H1 (cell line): Measurements from ENCODE around the gene NUDT1. TPM values are rescaled to one million over a fixed set of nuclear protein-coding genes. Genes with fewer than 3 reads are reported as not detected.

Source experiments
- CTCF ChIA-PET: fragments of 300-600 bp; sonication (Branson Sonifier 250); formaldehyde crosslinking; loops from one replicate; lab custom pipeline; 2021; ENCODE audit not compliant: partially characterized antibody; lab: Charles Lee
- POLR2A ChIA-PET: fragments of 300-600 bp; sonication (Branson Sonifier 250); formaldehyde crosslinking; loops from one replicate; lab custom pipeline; 2021; ENCODE audit warnings: inconsistent platforms; ENCODE audit not compliant: partially characterized antibody; lab: Charles Lee
- DNase-seq, 2 experiments: peaks; one replicate each; pipeline versions ENCODE4 v3.0.0 to v3.0.0-alpha.2; 2010 to 2022; ENCODE audit warnings: low spot score in 2 of 2, low read depth in 1 of 2, mixed read lengths in 1 of 2
- FAIRE-seq: peaks from 2 replicates; lab custom pipeline; 2011; peaks lifted over from hg19 to GRCh38; lab: Jason Lieb, UNC
- H2AFZ ChIP-seq: 2 replicates; pipeline ENCODE4 v1.8.1; 2012; ENCODE audit warnings: low read length, inconsistent platforms
- H2AK5ac ChIP-seq: 2 replicates; pipeline ENCODE4 v1.6.1; 2013; ENCODE audit warnings: low read depth, low read length
- H2BK120ac ChIP-seq: replicated peaks from 2 replicates; pipeline ENCODE3; 2013; ENCODE audit warnings: low read depth, low read length, inconsistent platforms
- H2BK12ac ChIP-seq: 2 replicates; pipeline ENCODE4 v1.6.1; 2013; ENCODE audit warnings: low read depth, low read length
- H2BK15ac ChIP-seq: 2 replicates; pipeline ENCODE4 v1.6.1; 2013; ENCODE audit warnings: low read length
- H2BK20ac ChIP-seq: 2 replicates; pipeline ENCODE4 v1.6.1; 2013; ENCODE audit warnings: low read length
- H2BK5ac ChIP-seq: 2 replicates; pipeline ENCODE4 v1.6.1; 2013; ENCODE audit warnings: low read depth, low read length
- H3K14ac ChIP-seq: 2 replicates; pipeline ENCODE4 v1.6.1; 2013; ENCODE audit warnings: inconsistent platforms; ENCODE audit not compliant: insufficient read length
- H3K18ac ChIP-seq: 2 replicates; pipeline ENCODE4 v1.6.1; 2013; ENCODE audit warnings: low read length; ENCODE audit errors: extremely low read depth
- H3K23ac ChIP-seq: 2 replicates; pipeline ENCODE4 v1.6.1; 2013; ENCODE audit warnings: inconsistent platforms; ENCODE audit not compliant: insufficient read length
- H3K23me2 ChIP-seq: 2 replicates; pipeline ENCODE4 v1.6.1; 2013; ENCODE audit warnings: low read depth, low read length
- H3K27ac ChIP-seq: 2 replicates; pipeline ENCODE4 v1.6.1; 2011; ENCODE audit warnings: low read depth, low read length, inconsistent platforms
- H3K27me3 ChIP-seq, 4 experiments: replicated peaks in 1 of 4; 1 replicate in 1 of 4; 2 replicates in 3 of 4; pipeline versions ENCODE4 v1.6.1 to v1.8.1; 2011 to 2013; ENCODE audit warnings: low read length in 3 of 4, mild to moderate bottlenecking in 3 of 4, inconsistent platforms in 2 of 4, mixed read lengths in 2 of 4, moderate library complexity in 1 of 4; ENCODE audit not compliant: control insufficient read depth in 3 of 4, insufficient read depth in 3 of 4; ENCODE audit errors: extremely low read depth in 1 of 4
- H3K36me3 ChIP-seq, 4 experiments: 2 replicates each; pipeline versions ENCODE4 v1.6.1 to v1.8.1; 2011 to 2013; ENCODE audit warnings: mild to moderate bottlenecking in 4 of 4, low read length in 3 of 4, moderate library complexity in 2 of 4, control low read depth in 1 of 4, inconsistent platforms in 1 of 4; ENCODE audit not compliant: insufficient read depth in 4 of 4, control insufficient read depth in 2 of 4
- H3K4ac ChIP-seq: replicated peaks from 2 replicates; pipeline ENCODE3; 2013; ENCODE audit warnings: low read length, low read depth, mixed read lengths, inconsistent platforms; ENCODE audit not compliant: insufficient read length
- H3K4me1 ChIP-seq, 4 experiments: replicated peaks in 1 of 4; 1 replicate in 1 of 4; 2 replicates in 3 of 4; pipeline versions ENCODE4 v1.6.1 to v1.8.1; 2011 to 2013; ENCODE audit warnings: low read length in 3 of 4, inconsistent platforms in 2 of 4, mixed read lengths in 1 of 4; ENCODE audit not compliant: insufficient read depth in 4 of 4, control insufficient read depth in 3 of 4
- H3K4me2 ChIP-seq, 2 experiments: 2 replicates each; pipeline versions ENCODE4 v1.6.1 to v1.8.1; 2011 to 2013; ENCODE audit warnings: low read depth in 2 of 2, low read length in 2 of 2, control low read depth in 1 of 2, inconsistent platforms in 1 of 2, mild to moderate bottlenecking in 1 of 2; ENCODE audit not compliant: insufficient read depth in 1 of 2
- H3K4me3 ChIP-seq, 4 experiments: fragments of 200-600, 300-600 bp in 1 of 4; sonication (generic), shearing (Covaris generic), sonication (Bioruptor Twin) in 1 of 4; 2 replicates each; pipeline versions ENCODE4 v1.5.1 to v1.8.1; 2011 to 2016; ENCODE audit warnings: low read length in 4 of 4, low read depth in 3 of 4, control low read depth in 2 of 4, inconsistent platforms in 2 of 4, mild to moderate bottlenecking in 2 of 4, mixed read lengths in 1 of 4, moderate library complexity in 1 of 4; ENCODE audit not compliant: insufficient read depth in 2 of 4; ENCODE audit errors: extremely low read depth in 1 of 4
- H3K56ac ChIP-seq: replicated peaks from 2 replicates; pipeline ENCODE3; 2013; ENCODE audit warnings: low read depth, mild to moderate bottlenecking, mixed read lengths, low read length, inconsistent platforms; ENCODE audit not compliant: insufficient read length
- H3K79me1 ChIP-seq: 2 replicates; pipeline ENCODE4 v1.6.1; 2013; ENCODE audit warnings: low read depth, low read length, control low read depth
- H3K79me2 ChIP-seq, 2 experiments: 2 replicates each; pipeline versions ENCODE4 v1.6.1 to v1.8.1; 2012 to 2013; ENCODE audit warnings: low read length in 2 of 2, mild to moderate bottlenecking in 2 of 2, inconsistent platforms in 1 of 2; ENCODE audit not compliant: insufficient read depth in 2 of 2, control insufficient read depth in 1 of 2
- H3K9ac ChIP-seq, 4 experiments: replicated peaks in 1 of 4; 1 replicate in 1 of 4; 2 replicates in 3 of 4; pipeline versions ENCODE4 v1.6.1 to v1.8.1; 2011 to 2013; ENCODE audit warnings: low read depth in 3 of 4, low read length in 3 of 4, control low read depth in 2 of 4, mild to moderate bottlenecking in 2 of 4, moderate library complexity in 2 of 4, inconsistent platforms in 1 of 4; ENCODE audit errors: extremely low read depth in 1 of 4
- H3K9me3 ChIP-seq, 2 experiments: 2 replicates each; pipeline versions ENCODE4 v1.6.1 to v1.8.1; 2012 to 2013; ENCODE audit warnings: mild to moderate bottlenecking in 2 of 2, moderate library complexity in 2 of 2, control low read depth in 1 of 2, inconsistent platforms in 1 of 2, low read depth in 1 of 2, low read length in 1 of 2, mixed read lengths in 1 of 2; ENCODE audit not compliant: insufficient read depth in 2 of 2
- H4K20me1 ChIP-seq, 2 experiments: replicated peaks in 1 of 2; 2 replicates each; pipeline versions ENCODE3 to v1.8.1; 2011 to 2013; ENCODE audit warnings: inconsistent platforms in 2 of 2, low read length in 2 of 2, mild to moderate bottlenecking in 1 of 2; ENCODE audit not compliant: insufficient read depth in 2 of 2, control insufficient read depth in 1 of 2
- H4K5ac ChIP-seq: 2 replicates; pipeline ENCODE4 v1.6.1; 2013; ENCODE audit warnings: low read length, low read depth, mixed read lengths, inconsistent platforms; ENCODE audit not compliant: insufficient read length
- H4K8ac ChIP-seq: 2 replicates; pipeline ENCODE4 v1.8.0; 2013; ENCODE audit warnings: mild to moderate bottlenecking, moderate library complexity, low read length, inconsistent platforms; ENCODE audit not compliant: insufficient read depth; ENCODE audit errors: extremely low read depth
- H4K91ac ChIP-seq: replicated peaks from 2 replicates; pipeline ENCODE3; 2013; ENCODE audit warnings: low read length, mixed read lengths, inconsistent platforms; ENCODE audit not compliant: insufficient read length
- CEBPB ChIP-seq: IDR thresholded peaks from 2 replicates; pipeline ENCODE4 v1.6.1; 2012; ENCODE audit warnings: low read depth, low read length
- GABPA ChIP-seq: IDR thresholded peaks from 2 replicates; pipeline ENCODE4 v1.6.1; 2011; ENCODE audit warnings: mild to moderate bottlenecking, low read length, moderate library complexity, borderline replicate concordance; ENCODE audit not compliant: insufficient read depth
- HDAC2 ChIP-seq, 2 experiments: fragments of 300-600 bp in 1 of 2; sonication (generic) in 1 of 2; IDR thresholded peaks; 2 replicates each; pipeline ENCODE4 v1.6.1; 2011 to 2012; ENCODE audit warnings: low read depth in 2 of 2, low read length in 2 of 2, mild to moderate bottlenecking in 2 of 2, moderate library complexity in 2 of 2, borderline replicate concordance in 1 of 2, inconsistent platforms in 1 of 2
- MAFK ChIP-seq: IDR thresholded peaks from 2 replicates; pipeline ENCODE4 v1.6.1; 2012; ENCODE audit warnings: low read depth, mild to moderate bottlenecking, improper control_type of control experiment, low read length
- NANOG ChIP-seq: IDR thresholded peaks from 2 replicates; pipeline ENCODE4 v1.6.1; 2011; ENCODE audit warnings: low read length, low read depth, mild to moderate bottlenecking, inconsistent platforms; ENCODE audit not compliant: insufficient read depth, poor library complexity, severe bottlenecking
- PHF8 ChIP-seq: fragments of 200-600 bp; sonication (generic); conservative IDR thresholded peaks from 2 replicates; pipeline ENCODE4 v1.7.1; 2012; ENCODE audit warnings: low read depth, mild to moderate bottlenecking, inconsistent platforms, low read length, moderate library complexity
- POLR2AphosphoS5 ChIP-seq: IDR thresholded peaks from 2 replicates; pipeline ENCODE4 v1.6.1; 2011; ENCODE audit warnings: low read depth, low read length
- SIN3A ChIP-seq, 2 experiments: IDR thresholded peaks in 1 of 2; conservative IDR thresholded peaks in 1 of 2; 2 replicates each; pipeline ENCODE4 v1.6.1; 2011 to 2012; ENCODE audit warnings: low read length in 2 of 2, improper control_type of control experiment in 1 of 2, low read depth in 1 of 2, mild to moderate bottlenecking in 1 of 2
- SIX5 ChIP-seq: IDR thresholded peaks from 2 replicates; pipeline ENCODE4 v1.6.1; 2011; ENCODE audit warnings: mild to moderate bottlenecking, low read depth, low read length
- ZNF274 ChIP-seq: IDR thresholded peaks from 2 replicates; pipeline ENCODE4 v1.7.0; 2012; ENCODE audit warnings: low read length, borderline replicate concordance; ENCODE audit errors: extremely low read depth
- WGBS, 2 experiments: shearing (Covaris generic) in 1 of 2; methylation state at CpG; one replicate each; pipeline versions ENCODE4 v1.1.6 to v1.1.7; 2013 to 2015; ENCODE audit warnings: low lambda C conversion rate in 2 of 2, mixed read lengths in 2 of 2, inconsistent platforms in 1 of 2, low coverage in 1 of 2, missing lambda C conversion rate in 1 of 2; ENCODE audit not compliant: insufficient replicate concordance in 2 of 2, insufficient coverage in 1 of 2, insufficient read length in 1 of 2; ENCODE audit errors: extremely low coverage in 1 of 2, missing lambda C conversion rate in 1 of 2; 5-methylcytosine and 5-hydroxymethylcytosine counted together
- polyA plus RNA-seq, 7 experiments: library from polyadenylated mRNA; depleted of rRNA in 3 of 7; stranded (reverse) in 5 of 7; unstranded in 2 of 7; fragments of >200 nt in 5 of 7; fragments of 200-250 nt in 2 of 7; gene quantifications; 1 replicate in 5 of 7; 2 replicates in 1 of 7; 4 replicates in 1 of 7; pipeline versions ENCODE4 v1.2.1 to v1.2.3, GENCODE V29; 2011 to 2013; ENCODE audit warnings: missing spikeins in 2 of 7, mixed read lengths in 2 of 7
- total RNA-seq: library from RNA; stranded (reverse); fragmentation: NEBNext Ultra II Directional; extraction: Animal tissue kit (Norgen Biotek cat#: 25700); gene quantifications from 2 replicates; pipeline ENCODE4 v1.2.1, GENCODE V29; 2021

The NUDT1 gene
- total and polyA plus RNA-seq, 2 of the 8 experiments (the other 6 are each of a cell fraction or from before 2014, with no cell fraction given) = 76.1 to 89.5 TPM

- H3K23me2 ChIP-seq = no peaks in the 10 kb centered on the region
- no peak overlapping the region for H3K4me3 ChIP-seq
- 92% methylated on average over 9 of the region's 9 CpGs; no CpG with 5 or more reads in 1 of the 2 experiments for WGBS, 2 experiments
- H2BK5ac ChIP-seq = no peak overlapping the region
- no peak overlapping the region for H3K56ac ChIP-seq
- H3K4me1 ChIP-seq = no peaks in the 10 kb centered on the region
- H3K23ac ChIP-seq = no peak overlapping the region
- no peak overlapping the region for H2BK15ac ChIP-seq
- no peak overlapping the region for H2AK5ac ChIP-seq
- H3K27me3 ChIP-seq = no peaks in the 10 kb centered on the region
- H4K20me1 ChIP-seq = peaks cover 0 to 11% of the 10 kb centered on the region in 2 experiments
- H3K79me2 ChIP-seq = no peaks in the 10 kb centered on the region
- H3K4ac ChIP-seq = no peak overlapping the region
- no peak overlapping the region for H4K8ac ChIP-seq
- no peak overlapping the region for H2AFZ ChIP-seq
- ChIA-PET CTCF (interaction anchor here (0.6 to 7.4 kb wide), 7 partner anchors 11 to 376 kb away, joined by 3 to 38 read pairs (median 3); no protein-coding TSS in a partner anchor), POLR2A (interaction anchor here (0.7 to 4.1 kb wide), 7 partner anchors 10 to 94 kb away, joined by 3 to 13 read pairs (median 3); partner anchors contain the start of genes EIF3B and MAD1L1)
- no peak overlapping the region for H3K14ac ChIP-seq
- FAIRE-seq (no peak), DNase-seq (no peak)
- no peak overlapping the region for H2BK20ac ChIP-seq
- no peak overlapping the region for H3K9ac ChIP-seq
- H2BK120ac ChIP-seq = no peak overlapping the region
- H3K4me2 ChIP-seq = no peak overlapping the region
- H3K36me3 ChIP-seq = peaks cover 4 to 14% (median 5%) of the 10 kb centered on the region in 4 experiments; a peak in 5 of 8 replicates
- H4K91ac ChIP-seq = no peak overlapping the region
- H3K18ac ChIP-seq = no peak overlapping the region
- no peak overlapping the region for H2BK12ac ChIP-seq
- no peak overlapping the region for H4K5ac ChIP-seq
- no peak overlapping the region for H3K27ac ChIP-seq
- H3K79me1 ChIP-seq = no peaks in the 10 kb centered on the region
- no peaks in the 10 kb centered on the region for H3K9me3 ChIP-seq
- TF ChIP-seq SIN3A (conservative IDR thresholded peaks at IDR 0.05 in 1 of 2, IDR thresholded peaks at IDR 0.05 in 1 of 2; ENCODE audit: low read depth in 1 of 2, low read length in 2 of 2) (no peak), CEBPB (no peak), NANOG (no peak), SIX5 (no peak), PHF8 (no peak), POLR2AphosphoS5 (no peak), ZNF274 (no peak), MAFK (no peak), HDAC2 (IDR thresholded peaks at IDR 0.05; ENCODE audit: borderline replicate concordance in 1 of 2, low read depth in 2 of 2, low read length in 2 of 2) (no peak), GABPA (no peak)
These were observed 17.5 kb downstream of the NUDT1 start for GRCh38 chr7:2259480-2259879.
